Smooth muscle cell of the brain vasculature (primary cell): ENCODE measurements around the gene PAK6.

Experiments used
- DNase-seq: peaks from one replicate; pipeline ENCODE4 v3.0.0-alpha.2; 2012; ENCODE audit warnings: low read depth, low spot score

PAK6 gene

DNA sequence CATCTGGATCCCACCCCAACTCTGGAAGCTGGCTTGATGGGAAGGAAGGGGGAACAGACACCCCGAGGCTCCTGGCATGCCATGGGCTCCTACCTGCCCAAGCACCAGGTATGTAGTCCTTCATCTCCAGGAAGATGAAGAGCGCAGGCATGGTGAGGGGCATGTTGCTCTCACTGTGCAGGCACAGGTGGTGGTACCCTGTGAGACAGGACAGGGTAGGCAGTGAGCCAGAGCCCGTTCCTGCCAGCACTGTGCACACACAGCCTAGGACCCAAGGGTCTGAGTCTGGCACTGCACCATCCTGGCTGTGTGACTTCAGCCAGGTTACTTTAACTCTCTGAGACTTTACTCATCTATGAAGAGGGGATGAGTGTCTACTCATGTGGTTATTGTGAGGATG, 53.4 kb downstream of the PAK6 start:
- no peak for DNase-seq

DNA sequence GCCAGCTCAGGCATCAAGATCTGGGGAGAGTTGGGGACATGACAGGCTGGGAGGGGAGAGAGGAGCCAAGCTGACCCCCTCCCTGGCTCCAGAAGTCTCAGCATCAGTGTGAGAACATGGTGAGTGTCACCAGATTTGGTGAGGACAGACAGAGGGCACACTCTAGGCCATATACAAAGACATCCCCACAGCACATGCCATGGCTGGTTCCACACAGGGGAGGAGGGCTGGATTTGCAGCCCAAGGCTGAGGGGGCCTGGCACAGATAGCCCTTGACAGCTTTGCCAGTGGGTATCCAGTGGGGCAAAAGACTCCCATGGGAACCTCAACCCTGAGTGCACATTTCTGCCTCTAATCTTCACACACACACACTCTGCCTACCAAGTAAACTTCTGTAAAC, 54.1 kb downstream of the PAK6 start:
- no peak for DNase-seq

GRCh38 chr15:40293905-40294895, 55.3 kb downstream of the PAK6 start:
- DNase-seq: no peak

GRCh38 chr15:40295297-40295696, 56.4 kb downstream of the PAK6 start:
- no peak for DNase-seq

DNA sequence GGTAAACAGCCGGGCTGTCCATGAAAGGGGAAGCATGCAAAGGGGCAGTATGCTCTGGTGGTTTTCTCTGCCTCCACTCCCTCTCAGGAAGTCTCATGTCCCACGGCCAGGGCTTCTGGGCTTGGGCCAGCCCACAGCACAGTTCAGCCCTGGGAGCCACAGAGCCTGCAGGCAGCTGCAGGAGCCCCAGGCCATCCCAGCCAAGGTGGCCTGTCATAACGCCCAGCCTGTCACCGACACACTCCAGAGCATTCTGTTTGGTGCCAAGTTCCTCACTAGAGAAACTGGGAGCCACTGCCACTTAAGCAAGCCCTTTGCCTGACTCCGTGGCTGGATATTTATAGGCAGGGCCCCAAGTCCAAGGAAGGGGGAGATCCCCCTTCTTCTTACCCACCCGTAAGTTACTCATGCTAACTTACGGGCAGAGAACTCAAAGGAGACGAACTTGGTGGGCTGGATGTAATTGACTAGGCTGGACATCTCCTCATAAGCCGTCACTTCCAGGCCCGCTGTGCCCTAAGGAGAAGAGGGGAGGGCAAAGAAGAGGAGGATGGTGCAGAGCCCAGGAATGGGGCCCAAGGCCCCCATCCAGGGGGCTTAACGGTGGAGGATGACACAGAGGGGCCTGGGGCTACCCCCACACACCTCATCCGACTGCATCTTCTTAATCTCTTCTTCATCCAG, 57.2 kb downstream of the PAK6 start:
- DNase-seq: no peak

GRCh38 chr15:40296561-40297230, 57.8 kb downstream of the PAK6 start:
- no peak for DNase-seq

GRCh38 chr15:40297356-40297755, 58.5 kb downstream of the PAK6 start:
- DNase-seq: no peak

GRCh38 chr15:40298216-40298935, 59.5 kb downstream of the PAK6 start:
- no peak for DNase-seq

- DNase-seq: no peak
Measured at GRCh38 chr15:40300367-40300766, 61.5 kb downstream of the PAK6 start.

DNA sequence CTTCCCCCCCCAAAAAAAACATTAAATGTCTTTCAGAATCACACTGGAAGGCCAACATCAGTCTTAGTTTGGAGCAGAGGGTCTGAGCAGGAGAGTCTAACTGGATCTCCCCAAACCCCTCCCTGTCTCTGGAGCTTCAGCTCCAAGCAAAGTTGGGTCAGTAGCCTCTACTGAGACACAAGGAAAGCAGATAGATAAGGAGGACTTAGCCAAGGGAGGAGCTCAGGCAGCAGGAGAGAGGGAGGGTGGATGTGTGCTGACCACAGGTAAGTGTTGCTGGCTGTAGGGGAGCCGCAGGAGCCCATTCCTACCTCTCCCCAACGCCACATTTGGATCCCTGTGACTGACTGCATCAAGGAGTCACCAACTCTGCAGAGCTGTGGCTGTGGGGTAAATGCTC, 61.9 kb downstream of the PAK6 start:
- DNase-seq: no peak

DNA sequence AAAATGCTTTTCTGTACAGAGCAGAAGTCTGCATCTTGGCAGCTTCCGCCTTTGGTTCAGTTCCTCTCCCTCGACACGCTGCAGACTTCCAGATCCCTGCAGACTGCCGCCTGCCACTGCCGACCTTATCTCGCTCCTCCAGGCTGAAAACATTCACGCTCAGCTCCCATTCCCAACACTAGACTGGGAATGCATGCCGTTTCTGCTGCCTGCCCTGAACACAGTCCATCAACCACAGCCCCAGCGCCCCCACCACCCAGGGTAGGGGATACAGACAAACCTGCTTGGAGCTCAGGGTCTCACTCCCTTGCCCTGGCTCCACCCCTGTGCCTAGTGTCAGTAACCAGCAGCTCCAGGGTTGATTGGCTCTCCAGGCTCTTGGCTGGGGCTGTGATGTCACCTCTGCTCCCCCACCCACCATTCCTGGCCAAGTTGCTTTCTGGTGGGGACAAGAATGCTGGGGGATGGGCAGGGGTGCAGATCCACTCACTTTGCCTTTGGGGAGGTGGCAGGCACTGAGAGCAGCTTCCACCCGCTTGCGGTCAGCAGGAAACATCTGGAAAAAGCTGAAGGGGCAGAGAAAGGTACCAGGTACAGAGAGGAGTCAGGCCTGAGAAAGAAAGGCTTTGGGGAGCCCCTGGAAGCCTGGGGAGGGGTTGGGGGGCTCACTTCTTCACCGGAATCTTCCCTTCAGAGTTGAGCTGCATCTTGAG, 62.8 kb downstream of the PAK6 start:
- no peak for DNase-seq

- DNase-seq: no peak
Measured at GRCh38 chr15:40302288-40302886, 63.5 kb downstream of the PAK6 start.

- DNase-seq: no peak
Measured at GRCh38 chr15:40302981-40303380, 64.1 kb downstream of the PAK6 start.

GRCh38 chr15:40303576-40303975, 64.7 kb downstream of the PAK6 start:
- DNase-seq: no peak

- no peak for DNase-seq
Measured at GRCh38 chr15:40305281-40305680, 66.4 kb downstream of the PAK6 start.

DNA sequence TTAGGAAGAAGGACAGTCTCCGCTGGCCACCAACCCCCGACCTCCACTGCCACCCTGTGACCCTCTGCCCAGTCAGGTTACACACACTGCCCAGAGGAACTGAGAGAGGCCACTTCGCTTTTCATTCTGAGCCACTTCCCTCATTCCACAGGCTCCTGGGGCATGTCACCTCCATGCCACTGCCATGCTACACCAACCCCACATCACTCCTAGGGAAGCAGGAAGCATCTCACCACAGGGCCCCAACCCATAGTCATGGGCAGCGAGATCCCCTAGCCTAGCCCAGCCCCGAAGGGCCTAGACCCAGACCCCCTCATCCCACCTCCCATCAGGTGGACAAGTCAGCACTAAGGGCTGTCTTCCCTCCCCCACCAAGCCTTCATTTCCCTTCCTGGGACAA, 67.5 kb downstream of the PAK6 start:
- DNase-seq: no peak

DNA sequence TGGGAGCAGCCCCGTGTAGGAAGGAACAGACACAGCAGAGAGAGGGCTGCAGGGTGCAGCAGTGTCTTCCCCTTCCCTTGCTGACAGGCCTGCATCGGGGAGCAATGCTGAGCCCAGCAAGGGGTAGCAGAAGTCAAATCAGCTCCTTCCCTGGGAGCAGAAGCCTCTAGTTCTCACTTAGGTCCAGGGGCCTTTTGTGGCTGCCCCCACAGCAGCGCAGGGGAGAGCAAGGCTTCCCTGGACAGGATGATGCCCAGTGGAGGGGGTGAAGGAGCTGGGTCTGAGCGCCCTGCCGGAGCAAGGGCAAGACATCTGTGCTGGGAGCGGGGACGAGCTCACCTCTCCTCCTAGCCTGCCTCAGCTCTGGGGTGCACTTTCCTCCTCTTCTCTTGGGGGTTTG, 68.0 kb downstream of the PAK6 start:
- no peak for DNase-seq

GRCh38 chr15:40307421-40308211, 68.8 kb downstream of the PAK6 start, which contains the start of gene PLCB2:
TSS of gene PLCB2 (minus strand) at chr15:40307935. CDS start at chr15:40307672, 263 bp downstream.
- no peak for DNase-seq

- no peak for DNase-seq
Measured at GRCh38 chr15:40309344-40309862, 70.5 kb downstream of the PAK6 start.
